AG09309 (cell line): ENCODE results near the gene ASB14.

Experiments used
- DNase-seq: peaks from one replicate; pipeline ENCODE4 v3.0.0-alpha.2; 2010; ENCODE audit warnings: low read depth
- H3K4me3 ChIP-seq: 2 replicates; pipeline ENCODE4 v1.5.1; 2011; ENCODE audit warnings: mild to moderate bottlenecking, low read depth, low read length, moderate library complexity; ENCODE audit not compliant: control insufficient read depth
- TF ChIP-seq, protein P1 (sequence below): IDR thresholded peaks from 2 replicates; pipeline ENCODE4 v1.5.1; 2011; ENCODE audit warnings: mild to moderate bottlenecking, low read depth, low read length, inconsistent platforms; ENCODE audit not compliant: insufficient read depth, control insufficient read depth; ENCODE audit errors: missing control alignments

ASB14 gene

DNA sequence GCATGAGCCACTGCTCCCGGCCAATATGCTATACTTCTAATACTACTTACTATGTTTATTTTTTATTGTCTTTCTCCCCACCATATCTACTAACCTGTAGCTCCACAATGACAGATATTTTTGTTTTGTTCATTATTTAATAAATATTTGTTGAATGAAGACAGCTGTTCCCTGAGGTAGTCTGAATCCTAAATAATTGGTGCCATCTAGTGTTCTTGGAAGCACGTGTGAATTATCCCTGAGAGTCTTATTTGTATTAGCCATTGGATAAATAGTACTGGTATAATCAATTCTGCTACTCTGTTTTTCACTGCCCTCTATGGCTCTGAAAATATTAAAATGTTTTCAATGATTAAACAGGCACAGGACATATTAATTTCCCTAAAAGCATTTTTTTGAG lies 70.6 kb downstream of the ASB14 start:
- no peak for DNase-seq
- TF ChIP-seq, protein P1, sequence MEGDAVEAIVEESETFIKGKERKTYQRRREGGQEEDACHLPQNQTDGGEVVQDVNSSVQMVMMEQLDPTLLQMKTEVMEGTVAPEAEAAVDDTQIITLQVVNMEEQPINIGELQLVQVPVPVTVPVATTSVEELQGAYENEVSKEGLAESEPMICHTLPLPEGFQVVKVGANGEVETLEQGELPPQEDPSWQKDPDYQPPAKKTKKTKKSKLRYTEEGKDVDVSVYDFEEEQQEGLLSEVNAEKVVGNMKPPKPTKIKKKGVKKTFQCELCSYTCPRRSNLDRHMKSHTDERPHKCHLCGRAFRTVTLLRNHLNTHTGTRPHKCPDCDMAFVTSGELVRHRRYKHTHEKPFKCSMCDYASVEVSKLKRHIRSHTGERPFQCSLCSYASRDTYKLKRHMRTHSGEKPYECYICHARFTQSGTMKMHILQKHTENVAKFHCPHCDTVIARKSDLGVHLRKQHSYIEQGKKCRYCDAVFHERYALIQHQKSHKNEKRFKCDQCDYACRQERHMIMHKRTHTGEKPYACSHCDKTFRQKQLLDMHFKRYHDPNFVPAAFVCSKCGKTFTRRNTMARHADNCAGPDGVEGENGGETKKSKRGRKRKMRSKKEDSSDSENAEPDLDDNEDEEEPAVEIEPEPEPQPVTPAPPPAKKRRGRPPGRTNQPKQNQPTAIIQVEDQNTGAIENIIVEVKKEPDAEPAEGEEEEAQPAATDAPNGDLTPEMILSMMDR = peak; percentile 36

More for the DNA sequence above, 70.6 kb downstream of the ASB14 start:
- H3K4me3 ChIP-seq = no peak overlapping the region
